Nucleus accumbens (tissue), 56 donors: ENCODE results near the gene DMXL2.
A peak's percentile ranks its signal among the peaks of the same experiment; 100 is the strongest.
"Not testable (repeated sequence)": the region's sequence is repeated elsewhere in the genome, so short reads cannot be mapped to it uniquely, and the experiment has no call there.

ENCODE experiments used
- DNase-seq, 56 donors: peaks; one replicate each; lab custom pipeline; 2025; lab: John Stamatoyannopoulos, UW

Gene DMXL2

GRCh38 chr15:51622604-51623370, at the start of gene DMXL2:
Gene DMXL2 (minus strand): TSS chr15:51622771. CDS start chr15:51622545, 226 bp downstream.
- peak; percentile 35 to 95 (median 86) for DNase-seq

GRCh38 chr15:51672155-51672687, 49.6 kb upstream of the DMXL2 start:
- DNase-seq = peak in 3 of 56 donors; percentile 1 to 6 (median 2)

GRCh38 chr15:51669381-51669780, 46.8 kb upstream of the DMXL2 start:
- DNase-seq = no peak

GRCh38 chr15:51668446-51668845, 45.9 kb upstream of the DMXL2 start:
- no peak for DNase-seq

GRCh38 chr15:51667478-51667877, 44.9 kb upstream of the DMXL2 start:
- no peak for DNase-seq

GRCh38 chr15:51661072-51661471, 38.5 kb upstream of the DMXL2 start:
- DNase-seq = no peak

- DNase-seq = no peak
Observed at GRCh38 chr15:51658664-51659063, 36.1 kb upstream of the DMXL2 start.

GRCh38 chr15:51655401-51656057, 33.0 kb upstream of the DMXL2 start:
- not testable (repeated sequence) for DNase-seq

GRCh38 chr15:51652084-51652668, 29.6 kb upstream of the DMXL2 start:
- DNase-seq = no peak

- peak in 23 of 56 donors; percentile 0 to 57 (median 9) for DNase-seq
Observed at GRCh38 chr15:51649659-51650521, 27.3 kb upstream of the DMXL2 start.

GRCh38 chr15:51648643-51649042, 26.1 kb upstream of the DMXL2 start:
- DNase-seq = not testable (repeated sequence)

GRCh38 chr15:51648101-51648500, 25.5 kb upstream of the DMXL2 start:
- not testable (repeated sequence) for DNase-seq

GRCh38 chr15:51647128-51647562, 24.6 kb upstream of the DMXL2 start:
- peak in 13 of 56 donors; percentile 1 to 31 (median 9) for DNase-seq

- no peak for DNase-seq
Observed at GRCh38 chr15:51642696-51643095, 20.1 kb upstream of the DMXL2 start.

GRCh38 chr15:51641490-51642130, 19.0 kb upstream of the DMXL2 start:
- no peak for DNase-seq

GRCh38 chr15:51634591-51635198, 12.1 kb upstream of the DMXL2 start:
- DNase-seq = no peak

GRCh38 chr15:51629612-51630011, 7.0 kb upstream of the DMXL2 start:
- DNase-seq = peak in 4 of 56 donors; percentile 1 to 8 (median 2)

- DNase-seq = no peak
Observed at GRCh38 chr15:51625236-51625635, 2.7 kb upstream of the DMXL2 start.

GRCh38 chr15:51624022-51624421, 1.5 kb upstream of the DMXL2 start:
- no peak for DNase-seq
